GM12874 (cell line): ENCODE results near the gene SUGCT.

Experiments
- CTCF ChIP-seq: IDR thresholded peaks from 2 replicates; pipeline ENCODE4 v1.5.1; 2011; ENCODE audit warnings: low read depth, mild to moderate bottlenecking, control low read depth, low read length, moderate library complexity; ENCODE audit not compliant: insufficient read depth

SUGCT gene

DNA sequence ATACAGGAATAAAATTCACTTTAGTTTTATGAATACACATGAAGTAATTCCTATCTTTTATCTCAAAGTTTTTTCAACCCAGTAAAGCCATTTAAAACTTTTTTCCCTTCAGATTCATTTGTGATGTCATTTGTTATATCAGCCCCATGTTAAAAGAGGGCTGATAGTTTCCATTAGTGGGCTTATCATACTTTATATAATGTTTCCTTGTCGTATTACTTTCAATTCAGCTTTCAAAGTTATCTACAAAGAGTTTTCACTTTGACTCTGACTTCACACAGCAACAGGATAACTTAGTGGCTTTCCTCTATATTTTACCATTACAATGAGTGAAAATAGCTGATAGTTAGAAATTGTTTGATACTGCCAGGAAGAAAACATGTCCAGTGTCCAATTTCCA lies 484.8 kb downstream of the SUGCT start:
- TF ChIP-seq CTCF, result no peak

GRCh38 chr7:40621592-40621998 lies 486.8 kb downstream of the SUGCT start:
- no peak for TF ChIP-seq CTCF

DNA sequence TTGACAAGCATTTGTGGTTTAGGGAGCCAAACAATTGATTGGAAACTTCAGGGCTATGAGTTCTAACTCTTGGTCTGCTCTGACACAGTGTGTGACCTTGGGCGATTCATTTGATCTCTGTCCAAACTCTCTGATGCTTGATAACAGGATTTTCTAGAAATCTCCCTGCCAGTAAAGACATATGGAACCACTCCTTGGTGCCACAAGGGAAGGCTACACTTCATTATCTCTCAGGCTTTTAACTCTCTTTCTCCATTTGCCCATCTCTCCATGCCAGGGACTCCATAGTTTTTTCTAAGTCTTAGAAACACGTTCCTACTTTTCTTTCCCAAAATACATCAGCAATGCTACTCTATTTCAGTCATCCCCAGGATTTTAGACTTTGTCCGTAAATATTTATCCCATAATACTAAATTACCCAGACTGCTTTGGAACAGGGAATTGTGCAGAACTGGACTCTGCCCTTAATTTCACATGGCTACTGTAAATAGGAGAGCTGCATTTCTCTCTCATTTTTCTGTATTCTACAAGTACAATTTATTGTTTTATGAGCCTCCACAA lies 488.2 kb downstream of the SUGCT start:
- TF ChIP-seq CTCF, result no peak

GRCh38 chr7:40623863-40624262 lies 489.1 kb downstream of the SUGCT start:
- no peak for TF ChIP-seq CTCF

DNA sequence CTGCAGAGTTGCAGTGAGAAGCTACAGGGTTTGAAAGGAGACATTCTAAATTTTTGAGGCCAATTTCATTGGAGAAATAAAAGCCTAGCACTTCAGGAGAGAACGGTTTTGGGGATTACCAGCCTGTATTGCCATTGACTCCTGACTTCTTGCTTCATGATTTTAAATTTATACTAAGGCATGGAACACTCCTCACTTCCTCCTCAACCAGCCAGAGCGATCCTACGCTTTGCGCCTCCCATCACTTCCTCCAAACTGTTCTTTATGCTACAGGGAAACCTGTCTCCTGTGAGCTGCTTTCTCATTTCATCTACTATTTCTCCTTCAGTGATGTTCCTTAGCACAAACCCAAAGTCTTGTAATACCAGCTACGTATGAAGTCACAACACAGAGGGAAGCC lies 495.1 kb downstream of the SUGCT start:
- no peak for TF ChIP-seq CTCF

DNA sequence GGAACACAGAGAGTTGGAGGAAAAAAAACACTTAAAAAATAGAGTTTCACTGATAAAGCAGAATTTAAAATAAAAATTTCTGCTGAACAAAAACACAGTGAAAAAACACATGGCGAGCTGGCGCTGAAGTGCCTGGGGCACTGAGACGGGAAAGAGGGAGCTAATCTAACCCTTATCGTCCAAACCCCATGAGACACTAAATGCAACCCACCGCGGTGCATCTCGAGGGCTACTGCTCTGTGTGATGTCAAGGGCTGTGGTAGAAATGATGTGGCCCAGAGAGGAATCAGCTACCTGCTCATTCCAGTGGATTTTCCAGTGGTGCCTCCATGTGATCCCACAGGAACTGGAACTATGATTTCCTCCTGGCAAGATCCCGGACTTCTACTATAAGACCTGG lies 499.3 kb downstream of the SUGCT start:
- TF ChIP-seq CTCF, result no peak

- TF ChIP-seq CTCF, result no peak
Measured at GRCh38 chr7:40638545-40639320, 503.9 kb downstream of the SUGCT start.
